NCI-H2107 treated with DMSO at 0.1 percent for 48 hours (cell line): ENCODE results near the gene AQP12A.
"Not testable (repeated sequence)": the region's sequence is repeated elsewhere in the genome, so short reads cannot be mapped to it uniquely, and the experiment has no call there.

Source experiments
- DNase-seq: peaks from one replicate; lab custom pipeline; 2025; ENCODE audit not compliant: unreplicated experiment; lab: John Stamatoyannopoulos, UW

AQP12A gene

DNA sequence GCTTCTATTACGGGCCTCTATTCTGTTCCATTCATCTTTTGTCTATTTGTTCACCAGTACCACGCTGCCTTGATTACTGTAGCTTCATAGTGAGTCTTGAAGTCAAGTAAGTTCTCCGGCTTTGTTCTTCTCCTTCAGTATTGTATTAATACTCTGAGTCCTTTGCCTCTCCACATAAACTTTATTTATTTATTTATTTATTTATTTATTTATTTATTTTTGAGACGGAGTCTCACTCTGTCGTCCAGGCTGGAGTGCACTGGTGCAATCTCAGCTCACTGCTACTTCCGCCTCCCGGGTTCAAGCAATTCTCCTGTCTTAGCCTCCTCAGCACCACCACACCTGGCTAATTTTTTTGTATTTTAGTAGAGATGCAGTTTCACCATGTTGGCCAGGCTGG, 31.8 kb upstream of the AQP12A start:
- DNase-seq, result not testable (repeated sequence)

DNA sequence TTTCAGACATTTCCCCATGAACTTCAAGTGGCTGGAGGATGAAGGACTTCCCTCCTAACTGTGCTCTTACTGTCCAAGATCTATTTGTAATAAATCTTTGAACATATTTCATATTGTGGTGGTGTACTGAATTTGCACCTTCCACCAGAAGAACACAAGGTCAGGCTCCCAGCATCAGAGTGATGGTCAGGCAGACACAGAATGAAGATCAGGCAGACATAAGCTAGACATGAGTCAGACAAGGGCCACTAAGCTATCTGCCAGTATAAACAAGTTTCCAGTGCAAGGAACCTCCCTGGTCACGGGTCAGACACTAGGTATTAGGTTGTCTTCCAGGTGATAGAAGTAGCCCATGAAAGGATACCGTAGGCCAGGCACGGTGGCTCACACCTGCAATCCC, 29.0 kb upstream of the AQP12A start:
- no peak for DNase-seq

DNA sequence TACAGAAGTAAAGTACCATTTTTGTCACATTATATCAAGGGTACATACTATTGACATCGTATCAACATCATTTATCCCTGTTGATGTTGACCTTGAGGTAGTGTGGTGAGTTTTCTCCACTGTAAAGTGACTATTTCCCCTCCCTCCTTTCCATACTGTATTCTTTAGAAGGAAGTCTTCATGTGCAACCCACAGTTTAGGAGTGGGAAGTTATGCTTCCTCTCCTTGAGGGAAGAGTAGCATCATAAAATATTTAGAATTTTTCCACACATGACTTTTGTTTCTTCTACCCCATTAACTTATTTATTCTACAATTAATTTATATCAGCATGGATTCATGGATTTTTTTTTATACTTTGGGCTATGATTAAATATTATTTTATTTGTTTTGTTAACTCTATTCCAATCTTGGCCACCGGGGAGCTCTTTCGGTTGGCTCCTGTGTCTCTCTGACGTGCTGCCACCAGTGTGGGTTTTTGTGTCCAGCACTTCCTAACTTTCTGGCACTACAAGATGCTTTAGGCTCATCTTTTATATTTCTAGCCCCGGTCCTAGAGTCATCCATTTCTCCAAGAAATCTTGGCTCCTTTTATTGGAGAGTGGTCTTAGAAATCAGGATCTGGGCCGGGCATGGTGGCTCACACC, 28.0 kb upstream of the AQP12A start:
- DNase-seq, result no peak

DNA sequence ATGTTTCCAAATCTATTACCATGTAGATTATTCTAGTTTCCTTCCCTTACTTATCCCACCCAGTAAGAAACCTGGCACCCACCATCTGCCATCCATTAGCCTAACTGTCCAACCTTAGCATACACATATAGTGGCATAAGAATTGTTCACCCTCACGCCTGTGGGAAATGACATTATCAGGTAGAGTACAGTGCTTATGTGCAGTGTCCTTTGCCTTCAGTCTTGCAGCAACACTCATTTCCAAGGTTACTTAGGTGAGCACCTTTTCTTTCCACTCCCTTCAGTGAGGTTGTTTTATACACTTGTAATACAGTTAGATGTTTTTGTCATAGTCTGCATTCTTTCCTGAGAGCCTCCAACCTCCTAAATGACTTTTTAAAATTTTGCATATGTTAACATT, 27.0 kb upstream of the AQP12A start:
- no peak for DNase-seq

DNA sequence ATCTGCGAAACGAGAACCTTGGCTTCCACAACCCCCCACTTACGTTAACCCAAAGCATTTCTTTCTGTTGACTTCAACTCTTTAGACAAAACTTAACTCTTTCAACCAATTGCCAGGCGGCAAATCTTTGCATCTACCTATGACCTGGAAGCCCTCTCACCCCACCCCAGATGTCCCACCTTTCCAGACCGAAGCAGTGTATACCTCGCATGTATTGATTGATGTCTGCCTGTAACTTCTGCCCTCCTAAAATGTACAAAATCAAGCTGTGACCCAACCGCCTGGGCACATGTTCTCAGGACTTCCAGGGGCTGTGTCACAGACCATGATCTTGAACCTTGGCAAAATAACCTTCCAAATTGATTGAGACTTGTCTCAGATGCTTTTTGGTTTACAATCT, 21.3 kb upstream of the AQP12A start:
- no peak for DNase-seq

DNA sequence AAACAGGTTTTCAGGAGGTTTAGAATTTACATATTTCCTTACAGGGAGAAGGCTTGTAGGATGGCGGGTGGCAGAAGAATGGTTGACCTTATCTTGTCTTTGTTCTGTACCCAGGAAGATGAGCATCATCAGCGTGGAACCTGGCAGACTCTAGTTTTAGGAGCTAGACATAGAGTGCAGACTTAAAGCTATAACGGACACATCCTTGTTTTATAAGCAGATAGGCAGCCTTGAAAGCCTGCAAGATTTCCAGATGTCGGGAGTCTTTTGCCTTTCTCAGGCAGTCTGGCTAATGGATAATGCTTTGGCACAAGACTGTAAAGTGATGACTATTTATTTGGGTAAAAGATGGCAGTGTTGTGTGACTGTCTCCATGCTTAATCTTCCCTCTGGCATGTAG, 20.7 kb upstream of the AQP12A start:
- no peak for DNase-seq

DNA sequence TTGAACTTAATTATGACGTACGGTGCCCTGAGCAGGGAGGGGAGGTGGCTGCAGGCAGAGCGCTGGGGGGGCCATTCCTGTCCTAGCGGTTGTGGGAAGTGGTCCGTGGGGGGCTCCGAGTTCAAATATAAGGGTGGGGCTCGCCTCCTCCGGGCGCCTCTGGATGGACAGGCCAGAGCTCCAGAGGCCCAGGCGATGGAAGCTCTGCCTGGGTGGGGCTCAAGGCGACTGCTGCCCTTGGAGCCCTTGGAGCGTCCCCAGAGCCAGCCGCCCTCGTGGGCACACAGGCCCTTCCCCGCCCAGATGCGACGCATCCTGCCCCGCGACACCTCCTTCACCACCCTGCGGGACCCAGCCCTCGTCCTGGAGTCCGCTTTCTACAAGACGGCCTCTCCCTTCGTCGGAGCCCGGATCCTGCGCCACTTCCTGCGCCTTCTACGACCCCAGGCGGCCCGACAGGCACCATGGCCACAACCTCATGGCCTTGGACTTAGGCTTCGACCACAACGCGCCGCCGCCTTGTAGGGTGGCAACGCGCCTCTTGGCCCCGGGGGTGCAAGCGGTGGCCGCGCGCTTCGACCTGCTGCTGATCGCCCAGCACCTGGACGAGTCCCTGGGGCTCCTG, 19.5 kb upstream of the AQP12A start:
- no peak for DNase-seq

DNA sequence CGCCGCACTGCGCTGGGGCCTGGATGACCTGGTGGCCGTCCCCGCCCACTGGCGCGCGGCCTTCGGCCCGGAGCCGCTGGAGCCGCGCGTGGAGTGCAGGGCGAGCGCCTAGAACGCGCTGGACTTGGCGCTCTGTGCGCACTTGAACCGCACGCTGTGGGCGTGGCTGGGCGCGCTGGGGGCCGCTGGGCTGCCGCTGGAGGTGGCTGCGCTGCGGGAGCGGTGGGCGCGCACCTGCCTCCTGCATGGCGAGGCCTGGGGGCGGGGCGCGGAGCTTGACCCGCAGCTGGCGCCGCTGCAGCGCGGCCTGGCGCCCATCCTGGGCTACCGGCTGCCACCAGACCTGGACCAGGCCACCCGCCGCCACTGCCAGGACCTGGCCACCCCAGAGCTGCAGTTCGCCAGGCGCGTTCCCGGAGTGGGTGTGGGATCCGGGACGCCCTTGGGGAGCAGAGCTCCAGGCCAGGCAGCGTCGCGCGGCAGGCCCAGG, 18.9 kb upstream of the AQP12A start:
- no peak for DNase-seq

DNA sequence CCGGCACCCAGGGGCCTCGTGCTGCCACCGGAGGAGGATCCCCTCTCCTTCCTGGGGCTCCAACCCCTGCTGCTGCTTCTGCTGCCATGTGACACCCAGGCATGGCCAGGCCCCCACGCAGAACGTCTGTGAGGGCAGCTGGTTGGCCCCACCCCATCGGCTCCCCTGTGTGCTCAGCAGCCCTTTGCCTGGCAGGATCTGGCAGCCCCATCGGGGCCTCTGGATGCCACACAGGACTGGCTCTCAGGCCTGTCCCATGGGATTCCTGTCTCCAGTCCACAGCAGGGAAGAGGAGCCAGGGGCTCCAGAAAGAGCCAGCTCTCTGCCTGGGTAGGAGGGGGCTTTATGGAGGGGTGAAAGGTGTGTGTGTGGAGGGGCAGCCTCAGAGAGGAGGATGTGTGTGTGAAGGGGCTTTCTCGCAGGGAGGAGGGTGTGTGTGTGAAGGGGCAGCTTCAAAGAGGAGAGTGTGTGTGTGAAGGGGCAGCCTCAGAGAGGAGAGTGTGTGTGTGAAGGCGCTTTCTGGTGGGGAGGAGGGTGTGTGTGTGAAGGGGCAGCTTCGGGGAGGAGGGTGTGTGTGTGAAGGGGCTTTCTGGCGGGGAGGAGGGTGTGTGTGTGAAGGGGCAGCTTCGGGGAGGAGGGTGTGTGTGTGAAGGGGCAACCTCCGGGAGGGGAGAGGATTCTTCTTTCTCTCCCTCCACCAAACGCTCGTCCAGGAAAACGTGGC, 17.0 kb upstream of the AQP12A start:
- DNase-seq, result not testable (repeated sequence)

DNA sequence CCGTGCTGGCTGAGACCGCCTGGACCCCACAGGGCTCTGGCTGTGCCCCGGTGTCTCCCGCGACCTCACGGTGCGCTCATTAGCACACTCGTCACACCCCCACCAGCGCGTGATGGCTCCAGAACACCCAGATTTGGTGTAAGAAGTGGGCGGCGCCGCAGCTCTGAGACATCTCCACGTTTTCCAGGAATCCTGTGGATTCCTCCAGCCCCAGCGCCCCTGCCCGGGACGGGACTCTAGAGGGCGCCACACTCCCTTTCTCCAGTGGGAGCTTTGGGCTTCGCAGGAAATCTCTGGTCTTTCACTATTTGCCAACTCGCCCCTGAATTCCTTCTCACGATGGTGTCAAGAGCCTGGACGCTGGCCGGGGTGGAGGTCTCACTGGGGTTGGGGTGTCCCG, 16.3 kb upstream of the AQP12A start:
- DNase-seq, result not testable (repeated sequence)

DNA sequence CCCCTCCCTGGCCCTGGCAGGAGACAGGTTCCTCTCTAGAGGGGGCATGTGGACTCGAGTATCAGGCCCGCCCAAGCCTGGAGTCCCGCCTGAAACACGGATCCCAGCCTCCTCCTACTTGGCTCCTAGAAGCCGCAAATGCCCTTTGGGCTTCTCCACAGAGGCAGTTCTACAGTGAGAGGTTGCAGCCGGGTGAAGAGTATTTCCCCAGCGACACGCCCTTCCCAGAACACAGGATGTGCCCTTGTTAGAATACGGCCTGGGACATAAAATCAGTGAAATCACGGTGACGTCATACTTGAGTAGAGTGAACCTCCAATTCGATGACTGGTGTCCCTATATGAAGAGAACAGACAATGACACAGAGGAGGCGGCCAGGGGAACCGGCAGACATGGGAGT, 13.6 kb upstream of the AQP12A start:
- not testable (repeated sequence) for DNase-seq

DNA sequence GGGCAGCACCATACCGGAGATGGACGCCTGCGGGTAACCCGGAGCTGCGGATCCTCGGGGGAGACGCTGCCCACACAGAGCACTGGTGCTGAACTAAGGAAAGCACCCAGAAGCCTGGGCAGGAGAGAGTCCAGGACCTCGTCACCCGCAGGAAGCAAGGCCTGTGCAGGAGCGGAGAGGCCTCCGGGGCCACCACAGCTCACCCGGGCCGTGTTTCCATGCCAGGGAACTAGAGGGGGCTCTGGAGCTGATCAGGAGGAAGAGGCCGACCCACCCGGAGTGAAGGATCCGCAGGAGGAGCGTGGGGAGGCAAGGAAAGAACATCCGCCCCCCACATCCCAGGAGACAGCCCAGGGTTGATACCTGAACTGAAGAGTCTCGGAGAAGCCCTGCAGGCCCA, 12.8 kb upstream of the AQP12A start:
- DNase-seq, result not testable (repeated sequence)

DNA sequence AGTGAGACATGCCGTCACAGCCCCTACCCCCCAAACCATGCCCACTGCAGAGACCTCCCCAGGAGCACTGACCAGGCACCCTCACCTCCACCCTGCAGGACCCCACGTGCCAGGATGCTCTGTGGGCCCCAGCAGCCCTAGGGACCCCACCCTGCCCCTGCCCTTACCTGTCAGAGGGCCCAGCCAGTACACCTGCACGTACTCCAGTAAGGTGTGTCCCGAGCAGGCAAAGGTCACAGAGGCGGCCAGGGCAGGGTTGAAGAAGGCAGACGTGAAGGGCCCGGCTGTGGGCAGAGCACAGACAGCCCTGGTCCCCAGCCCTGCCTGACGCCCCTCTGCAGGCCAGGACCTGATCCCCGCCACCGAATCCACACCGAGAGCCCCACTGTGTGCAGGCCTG, 11.5 kb upstream of the AQP12A start:
- not testable (repeated sequence) for DNase-seq

DNA sequence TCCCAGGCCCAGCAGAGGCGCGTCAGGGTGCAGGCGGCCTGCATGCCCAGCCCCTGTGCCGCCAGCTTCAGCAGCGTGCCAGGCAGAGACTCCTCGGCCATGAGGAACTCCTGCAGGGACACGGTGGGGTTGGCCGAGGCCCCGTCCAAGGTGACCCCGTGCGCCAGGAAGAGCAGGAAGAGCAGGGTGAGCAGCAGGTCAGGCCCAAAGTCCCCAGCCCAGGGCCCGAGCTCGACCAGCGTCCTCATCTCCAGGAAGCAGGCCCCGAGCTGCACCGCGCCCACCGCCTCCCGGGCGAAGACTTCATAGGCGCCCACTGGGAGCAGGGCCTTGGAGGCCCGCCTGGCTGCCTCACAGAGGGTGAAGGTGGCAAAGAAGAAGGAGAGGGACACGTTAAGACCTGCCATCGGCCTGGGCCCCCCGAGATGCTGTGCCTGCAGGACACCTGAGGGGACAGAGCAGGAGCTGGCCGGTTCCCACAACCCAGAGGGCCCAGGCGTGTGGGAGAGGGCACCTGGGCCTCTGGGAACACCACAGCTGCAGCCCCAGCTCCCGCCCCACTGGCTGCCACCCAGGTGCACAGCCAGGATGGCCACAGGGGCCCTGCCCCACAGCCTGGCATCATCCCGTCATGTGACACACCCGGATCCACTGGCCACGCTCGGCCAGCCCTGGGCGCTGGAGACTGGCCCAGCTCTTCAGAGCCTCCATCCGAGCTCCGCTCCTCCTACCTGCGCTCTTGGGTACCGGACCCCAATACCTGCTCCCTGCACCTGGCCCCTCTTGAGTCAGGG, 9.0 kb upstream of the AQP12A start, which contains the start of gene AQP12B:
Gene AQP12B, minus strand, starts transcription at position 455 of the 794 bp plus-strand sequence. Its CDS starts 48 bp downstream, at position 407.
- DNase-seq, result not testable (repeated sequence)

DNA sequence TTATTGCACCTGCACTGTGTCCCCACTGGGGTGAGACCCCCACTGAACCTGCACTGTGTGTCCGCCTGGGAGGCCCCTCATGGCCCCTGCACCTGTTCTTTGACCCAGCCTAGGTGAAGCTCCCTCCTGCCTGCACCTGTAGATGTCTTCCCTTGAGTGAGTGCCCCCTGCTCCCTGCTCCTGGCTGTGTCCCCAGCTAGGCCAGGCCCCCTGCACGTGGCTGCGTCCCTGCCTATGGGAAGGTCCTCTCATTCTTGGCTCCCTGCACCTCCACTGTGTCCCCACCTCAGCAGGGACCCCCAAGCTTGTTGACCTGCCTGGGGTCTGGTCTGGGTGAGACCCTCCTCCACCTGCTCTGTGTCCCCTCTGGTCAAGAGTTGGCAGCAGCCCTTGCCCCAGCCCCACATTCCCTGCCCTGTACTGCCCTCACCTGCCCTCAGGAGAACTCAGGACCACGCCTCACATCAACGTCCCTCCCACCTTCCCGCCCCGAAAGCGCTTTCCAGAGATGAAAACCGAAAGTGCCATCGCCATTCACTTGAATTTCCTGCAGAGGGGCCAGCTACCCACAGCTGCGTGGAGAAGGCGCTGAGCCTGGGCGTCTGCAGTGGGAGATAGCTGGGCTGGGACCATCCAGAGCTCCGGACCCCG, 8.2 kb upstream of the AQP12A start:
- not testable (repeated sequence) for DNase-seq

DNA sequence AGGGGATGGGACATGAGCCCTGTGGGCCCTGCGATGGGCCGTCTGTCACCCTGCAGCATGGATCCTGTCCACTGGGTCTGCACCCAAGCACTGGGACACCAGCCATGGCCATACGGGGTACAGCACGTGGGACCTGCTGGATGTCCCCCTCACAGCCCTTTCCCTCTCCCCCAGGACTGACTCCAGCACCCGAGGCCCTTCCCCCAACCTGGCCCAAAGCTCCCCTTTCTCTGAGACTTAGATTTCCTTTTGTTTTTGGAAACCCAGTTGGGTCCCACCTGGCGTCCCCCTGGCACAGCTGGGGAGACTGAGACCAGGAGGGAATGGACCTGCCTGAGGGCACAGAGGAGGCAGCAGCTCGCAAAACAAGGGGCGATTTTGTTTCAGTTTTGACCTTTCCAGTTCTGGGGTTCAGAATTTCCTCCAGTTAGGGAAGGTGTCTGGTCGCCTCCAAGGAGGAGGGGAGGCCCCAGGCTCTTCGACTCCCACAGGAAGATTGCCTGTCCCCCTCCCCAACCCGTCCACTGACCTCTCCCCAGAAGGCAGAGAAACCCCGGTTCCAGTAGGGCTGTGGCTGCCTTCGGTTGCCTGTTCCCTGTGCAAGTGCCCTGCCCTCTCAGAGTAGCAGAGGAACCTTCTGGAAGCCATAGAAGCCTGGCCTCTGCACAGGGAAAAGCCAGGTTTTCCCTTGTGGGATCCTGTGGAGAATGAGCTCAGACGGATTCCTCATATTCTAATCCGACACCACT, 7.5 kb upstream of the AQP12A start:
- DNase-seq, result not testable (repeated sequence)

DNA sequence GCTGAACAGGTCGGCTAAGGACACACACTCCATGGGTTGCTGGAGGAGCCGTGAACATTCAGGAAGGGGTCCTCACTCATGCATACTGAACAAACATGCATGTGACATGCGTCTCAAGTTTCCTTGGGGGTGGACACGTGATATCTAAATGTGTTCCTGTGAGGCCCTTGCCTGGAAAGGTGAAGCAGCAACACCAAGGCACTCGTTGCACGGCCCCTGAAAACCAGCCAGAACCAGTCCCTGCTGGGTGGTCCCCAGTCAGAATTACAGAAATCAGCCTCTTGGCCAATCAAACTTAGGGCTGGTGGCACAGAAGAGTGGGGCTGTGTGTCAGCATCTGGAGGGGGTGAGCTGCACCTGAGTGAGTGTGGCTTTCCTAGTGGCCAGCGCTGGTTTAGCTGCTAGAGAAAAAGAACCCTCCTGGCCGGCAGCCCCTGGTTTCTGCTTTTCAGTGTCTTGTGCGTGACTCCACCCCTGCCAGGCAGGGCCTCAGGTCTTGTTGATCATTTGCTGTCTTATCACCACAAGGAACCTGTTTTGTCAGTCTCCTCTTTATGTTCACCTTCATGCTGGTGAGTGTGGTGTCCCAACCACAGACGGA, 5.8 kb upstream of the AQP12A start:
- no peak for DNase-seq

DNA sequence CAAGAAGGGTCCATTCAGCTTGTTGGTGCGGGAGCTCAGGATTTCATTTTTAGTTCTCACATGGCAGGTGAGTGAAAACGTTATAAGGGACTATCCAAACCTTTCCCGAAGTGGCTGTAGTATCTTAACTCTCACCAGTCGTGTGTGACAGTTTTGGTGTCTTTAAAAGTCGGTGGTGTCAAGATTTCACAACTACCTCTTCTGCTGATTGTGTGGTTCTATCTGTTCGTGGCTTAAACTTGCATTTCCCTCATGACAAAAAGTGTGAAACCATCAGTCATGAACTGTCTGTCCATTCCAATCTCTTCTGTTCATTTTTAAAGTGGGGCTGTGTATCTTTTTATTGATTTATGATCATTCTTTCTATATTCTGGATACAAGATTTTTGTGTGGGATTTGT, 5.2 kb upstream of the AQP12A start:
- DNase-seq, result no peak

DNA sequence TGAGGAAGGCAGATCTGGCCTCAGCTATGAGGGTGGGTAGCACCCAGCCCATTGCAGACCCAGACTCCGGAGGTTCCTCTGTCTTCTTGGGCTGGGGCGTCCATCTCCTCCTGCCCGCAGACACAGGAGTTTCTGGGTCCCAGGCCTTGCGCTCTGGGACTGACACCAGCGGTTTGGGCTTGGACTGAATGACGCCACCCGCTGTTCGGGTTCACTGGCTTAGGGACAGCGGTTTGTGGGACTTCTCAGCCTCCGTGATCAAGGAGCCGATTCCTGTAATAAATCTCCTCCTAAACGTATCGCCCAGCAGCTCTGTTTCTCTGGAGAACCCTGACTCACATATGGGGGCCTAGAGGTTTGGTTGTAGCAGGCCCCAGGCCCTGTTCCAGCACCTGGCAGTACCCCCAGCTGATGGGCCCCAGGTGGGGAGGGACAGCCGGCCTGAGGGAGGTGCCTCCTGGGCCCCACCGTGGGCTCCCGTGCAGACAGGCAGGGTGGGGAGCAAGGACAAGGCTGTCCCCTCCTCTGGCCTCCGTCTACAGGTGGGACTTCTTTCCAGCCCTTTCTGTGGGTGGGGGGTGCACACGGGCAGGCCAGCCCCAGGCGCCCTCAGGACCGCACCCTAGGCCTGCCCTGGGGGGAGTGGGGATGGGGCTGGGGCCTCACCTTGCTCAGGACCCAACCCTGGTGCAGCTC, 4.5 kb upstream of the AQP12A start:
- DNase-seq, result no peak
